Liver (tissue), 9 donors: ENCODE results near the gene MED15. TPM values are rescaled to one million over a fixed set of nuclear protein-coding genes. Genes with fewer than 3 reads are reported as not detected.

ENCODE experiments used
- DNase-seq: peaks from one replicate; pipeline ENCODE4 v3.0.0-alpha.2; 2017; ENCODE audit warnings: low spot score
- H3K27ac ChIP-seq, 2 donors: one replicate each; pipeline ENCODE4 v1.7.0; 2013; ENCODE audit warnings: inconsistent platforms in 2 of 2, low read length in 2 of 2, control low read depth in 1 of 2, low read depth in 1 of 2, mild to moderate bottlenecking in 1 of 2
- H3K27me3 ChIP-seq, 4 donors: one replicate each; pipeline versions ENCODE4 v1.6.1 to v1.7.0; 2013; ENCODE audit warnings: low read length in 3 of 4, inconsistent platforms in 1 of 4, mild to moderate bottlenecking in 1 of 4, moderate library complexity in 1 of 4; ENCODE audit not compliant: control insufficient read depth in 4 of 4, insufficient read depth in 4 of 4
- H3K36me3 ChIP-seq, 4 donors: one replicate each; pipeline versions ENCODE4 v1.6.1 to v1.7.0; 2013; ENCODE audit warnings: low read length in 3 of 4, mild to moderate bottlenecking in 3 of 4, low read depth in 1 of 4, moderate library complexity in 1 of 4; ENCODE audit not compliant: control insufficient read depth in 4 of 4, insufficient read depth in 3 of 4
- H3K4me1 ChIP-seq, 4 donors: one replicate each; pipeline versions ENCODE4 v1.6.1 to v1.7.0; 2013; ENCODE audit warnings: low read length in 3 of 4, mild to moderate bottlenecking in 3 of 4, moderate library complexity in 1 of 4; ENCODE audit not compliant: control insufficient read depth in 4 of 4, insufficient read depth in 4 of 4
- H3K4me3 ChIP-seq, 3 donors: one replicate each; pipeline versions ENCODE4 v1.6.1 to v1.7.0; 2013; ENCODE audit warnings: low read length in 3 of 3, control low read depth in 1 of 3, low read depth in 1 of 3, mild to moderate bottlenecking in 1 of 3
- H3K9ac ChIP-seq, 2 donors: one replicate each; pipeline ENCODE4 v1.7.0; 2013; ENCODE audit warnings: low read length in 2 of 2, mild to moderate bottlenecking in 2 of 2, moderate library complexity in 2 of 2, control low read depth in 1 of 2, low read depth in 1 of 2
- H3K9me3 ChIP-seq, 4 donors: one replicate each; pipeline versions ENCODE4 v1.6.1 to v1.7.0; 2013; ENCODE audit warnings: low read length in 3 of 4; ENCODE audit not compliant: control insufficient read depth in 4 of 4
- ATF3 ChIP-seq: IDR thresholded peaks from 2 replicates; pipeline ENCODE4 v1.6.1; 2016; ENCODE audit warnings: antibody characterized with exemption
- CTCF ChIP-seq: fragments of 150-350 bp; IDR thresholded peaks from 2 replicates; pipeline ENCODE4 v1.5.1; 2017; ENCODE audit warnings: improper control_type of control experiment, low read depth, low read length; ENCODE audit not compliant: missing input control
- EGR1 ChIP-seq, 2 donors: IDR thresholded peaks; 2 replicates each; pipeline ENCODE4 v1.6.1; 2016 to 2018; ENCODE audit warnings: antibody characterized with exemption in 2 of 2, low read depth in 2 of 2
- FOXA1 ChIP-seq: IDR thresholded peaks from 2 replicates; pipeline ENCODE4 v1.6.1; 2016; ENCODE audit warnings: antibody characterized with exemption
- FOXA2 ChIP-seq: IDR thresholded peaks from 2 replicates; pipeline ENCODE4 v1.6.1; 2016; ENCODE audit warnings: antibody characterized with exemption
- GABPA ChIP-seq, 2 donors: IDR thresholded peaks in 1 of 2; conservative IDR thresholded peaks in 1 of 2; 2 replicates each; pipeline ENCODE4 v1.6.1; 2016; ENCODE audit warnings: antibody characterized with exemption in 2 of 2, mild to moderate bottlenecking in 1 of 2, moderate library complexity in 1 of 2
- HNF4A ChIP-seq, 2 donors: conservative IDR thresholded peaks; 2 replicates each; pipeline ENCODE4 v1.6.1; 2016; ENCODE audit warnings: antibody characterized with exemption in 2 of 2, mild to moderate bottlenecking in 2 of 2
- HNF4G ChIP-seq: IDR thresholded peaks from 2 replicates; pipeline ENCODE4 v1.6.1; 2016; ENCODE audit warnings: antibody characterized with exemption
- JUND ChIP-seq, 2 donors: IDR thresholded peaks; 2 replicates each; pipeline ENCODE4 v1.6.1; 2016; ENCODE audit warnings: antibody characterized with exemption in 2 of 2
- NR2F2 ChIP-seq: IDR thresholded peaks from 2 replicates; pipeline ENCODE4 v1.6.1; 2016; ENCODE audit warnings: antibody characterized with exemption
- RAD21 ChIP-seq, 2 donors: IDR thresholded peaks; 2 replicates each; pipeline ENCODE4 v1.6.1; 2016; ENCODE audit warnings: antibody characterized with exemption in 2 of 2, mild to moderate bottlenecking in 2 of 2
- REST ChIP-seq: IDR thresholded peaks from 2 replicates; pipeline ENCODE4 v1.6.1; 2016; ENCODE audit warnings: antibody characterized with exemption, mild to moderate bottlenecking
- RXRA ChIP-seq, 2 donors: IDR thresholded peaks; 2 replicates each; pipeline ENCODE4 v1.6.1; 2017 to 2018; ENCODE audit warnings: antibody characterized with exemption in 2 of 2, mild to moderate bottlenecking in 1 of 2
- SP1 ChIP-seq: IDR thresholded peaks from 2 replicates; pipeline ENCODE4 v1.6.1; 2018; ENCODE audit warnings: antibody characterized with exemption, mild to moderate bottlenecking
- TAF1 ChIP-seq: conservative IDR thresholded peaks from 2 replicates; pipeline ENCODE4 v1.6.1; 2016; ENCODE audit warnings: antibody characterized with exemption, mild to moderate bottlenecking
- YY1 ChIP-seq: IDR thresholded peaks from 2 replicates; pipeline ENCODE4 v1.6.1; 2016; ENCODE audit warnings: antibody characterized with exemption, mild to moderate bottlenecking
- ZBTB33 ChIP-seq: IDR thresholded peaks from 2 replicates; pipeline ENCODE4 v1.6.1; 2016; ENCODE audit warnings: antibody characterized with exemption
- WGBS: extraction: QIAGEN DNeasy Blood & Tissue Kit; methylation state at CpG from one replicate; pipeline ENCODE4 v1.1.7; 2013; 5-methylcytosine and 5-hydroxymethylcytosine counted together
- polyA plus RNA-seq, 2 donors: library from polyadenylated mRNA; stranded (reverse) in 1 of 2; unstranded in 1 of 2; fragments of 200-250 nt in 1 of 2; fragments of >200 nt in 1 of 2; fragmentation: Nextera tagmentation in 1 of 2; extraction: Ambion mirVana in 1 of 2; gene quantifications; one replicate each; pipeline versions ENCODE4 v1.2.1 to v1.2.3, GENCODE V29; 2013 to 2015
- total RNA-seq, 2 donors: library from RNA; depleted of rRNA; stranded (reverse); fragments of >200 nt; gene quantifications; one replicate each; pipeline ENCODE4 v1.2.3, GENCODE V29; 2014
- donor health status: healthy.
- donor health status: healthy.
- donor health status: healthy.
- donor health status: healthy.
- donor health status: healthy.

The MED15 gene
- total and polyA plus RNA-seq, 4 donors, result 9.7 to 28.0 (median 16.2) TPM

GRCh38 chr22:20563941-20564371 lies 56.5 kb downstream of the MED15 start:
- H3K4me1 ChIP-seq, result peaks cover 0 to 12% (median 3%) of the 10 kb centered on the region in 4 donors
- H3K9me3 ChIP-seq, result no peaks in the 10 kb centered on the region
- WGBS, result 70% methylated on average over 13 of the region's 13 CpGs
- H3K9ac ChIP-seq, result no peak overlapping the region
- no peak for DNase-seq
- no peak overlapping the region for H3K27ac ChIP-seq
- H3K36me3 ChIP-seq, result peaks cover 20 to 42% (median 33%) of the 10 kb centered on the region in 4 donors
- no peak overlapping the region for H3K4me3 ChIP-seq
- TF ChIP-seq HNF4A (conservative IDR thresholded peaks at IDR 0.05) (no peak), ATF3 (no peak)
- no peaks in the 10 kb centered on the region for H3K27me3 ChIP-seq

- no peak for DNase-seq
Measured at GRCh38 chr22:20565079-20565734, 57.8 kb downstream of the MED15 start.

DNA sequence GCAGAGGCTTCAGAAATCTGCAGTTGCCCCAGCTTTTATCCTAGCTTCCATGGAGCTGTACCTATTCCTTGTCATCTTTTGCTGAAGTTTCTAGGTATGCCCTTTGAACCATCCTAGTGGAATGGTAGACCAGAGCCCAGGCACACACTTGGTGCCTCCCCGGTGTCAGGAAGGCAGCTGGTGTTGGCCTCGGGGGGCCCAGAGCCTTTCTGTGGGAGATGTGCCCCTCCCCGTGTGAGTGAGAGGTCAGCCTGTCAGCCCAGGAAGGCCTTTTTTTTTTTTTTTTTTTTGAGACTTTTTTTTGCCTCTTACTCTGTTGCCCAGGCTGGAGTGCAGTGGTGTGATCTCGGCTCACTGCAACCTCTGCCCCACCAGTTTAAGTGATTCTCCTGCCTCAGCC lies 58.4 kb downstream of the MED15 start:
- Histone ChIP-seq H3K27me3 (no peaks in the 10 kb centered on the region), H3K36me3 (peaks cover 16 to 44% (median 36%) of the 10 kb centered on the region in 4 donors), H3K27ac (no peak overlapping the region), H3K9ac (no peak overlapping the region), H3K4me3 (no peak overlapping the region), H3K4me1 (peaks cover 0 to 15% (median 3%) of the 10 kb centered on the region in 4 donors), H3K9me3 (no peaks in the 10 kb centered on the region)
- no peak for DNase-seq
- TF ChIP-seq FOXA1, result no peak
- no peak for TF ChIP-seq SP1
- no peak for TF ChIP-seq RAD21 (IDR thresholded peaks at IDR 0.05)
- TF ChIP-seq CTCF, result no peak
- no peak for TF ChIP-seq JUND (IDR thresholded peaks at IDR 0.05)
- TF ChIP-seq ATF3, result no peak
- no peak for TF ChIP-seq REST
- no peak for TF ChIP-seq HNF4A (conservative IDR thresholded peaks at IDR 0.05)
- no peak for TF ChIP-seq HNF4G
- TF ChIP-seq EGR1 (IDR thresholded peaks at IDR 0.05; ENCODE audit: low read depth in 2 of 2), result no peak
- no peak for TF ChIP-seq GABPA (IDR thresholded peaks at IDR 0.05 in 1 of 2, conservative IDR thresholded peaks at IDR 0.05 in 1 of 2)
- no peak for TF ChIP-seq RXRA (IDR thresholded peaks at IDR 0.05)
- TF ChIP-seq NR2F2, result no peak
- no peak for TF ChIP-seq YY1
- no peak for TF ChIP-seq FOXA2
- TF ChIP-seq TAF1, result no peak
- WGBS, result 84% methylated on average over 4 of the region's 4 CpGs

More at GRCh38 chr22:20565079-20565734, 57.8 kb downstream of the MED15 start:
- no peak overlapping the region for H3K4me3 ChIP-seq
- H3K27me3 ChIP-seq, result no peaks in the 10 kb centered on the region
- TF ChIP-seq TAF1, result no peak
- no peak for TF ChIP-seq GABPA (IDR thresholded peaks at IDR 0.05 in 1 of 2, conservative IDR thresholded peaks at IDR 0.05 in 1 of 2)
- TF ChIP-seq ZBTB33, result no peak
- TF ChIP-seq YY1, result no peak
- H3K9ac ChIP-seq, result no peak overlapping the region
- 92% methylated on average over 13 of the region's 13 CpGs for WGBS
- H3K27ac ChIP-seq, result no peak overlapping the region
- peaks cover 0 to 15% (median 3%) of the 10 kb centered on the region in 4 donors for H3K4me1 ChIP-seq
- H3K36me3 ChIP-seq, result peaks cover 18 to 44% (median 36%) of the 10 kb centered on the region in 4 donors
- H3K9me3 ChIP-seq, result no peaks in the 10 kb centered on the region
